Neural progenitor cell (in vitro differentiated cells): ENCODE data around the gene NDE1.

Source experiments
- CTCF ChIP-seq: fragments of 200-600 bp; sonication (generic); IDR thresholded peaks from 2 replicates; pipeline ENCODE4 v1.5.1; 2017; ENCODE audit warnings: antibody characterized with exemption, mild to moderate bottlenecking
- EZH2 ChIP-seq: fragments of 200-600 bp; sonication (generic); IDR thresholded peaks from 2 replicates; pipeline ENCODE4 v1.6.1; 2017; ENCODE audit warnings: antibody characterized with exemption, mild to moderate bottlenecking, moderate library complexity

DNA sequence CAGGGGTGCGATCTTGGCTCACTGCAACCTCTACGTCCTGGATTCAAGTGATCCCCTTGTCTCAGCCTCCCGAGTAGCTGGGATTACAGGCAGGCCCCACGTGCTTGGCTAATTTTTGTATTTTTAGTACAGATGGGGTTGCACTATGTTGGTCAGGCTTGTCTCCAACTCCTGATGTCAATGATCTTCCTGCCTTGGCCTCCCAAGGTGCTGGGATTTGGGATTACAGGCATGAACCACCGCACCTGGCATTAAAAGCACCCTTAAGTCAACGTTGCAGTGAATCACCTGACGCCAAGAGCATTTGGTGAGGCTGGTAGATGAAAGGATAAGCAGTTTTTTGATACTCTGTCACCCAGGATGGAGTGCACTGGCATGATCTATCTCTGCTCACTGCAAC is 59.0 kb downstream of the NDE1 start:
- no peak for TF ChIP-seq CTCF
- no peak for TF ChIP-seq EZH2
